Measurements from ENCODE around the gene GRB10.

GRB10 gene

DNA sequence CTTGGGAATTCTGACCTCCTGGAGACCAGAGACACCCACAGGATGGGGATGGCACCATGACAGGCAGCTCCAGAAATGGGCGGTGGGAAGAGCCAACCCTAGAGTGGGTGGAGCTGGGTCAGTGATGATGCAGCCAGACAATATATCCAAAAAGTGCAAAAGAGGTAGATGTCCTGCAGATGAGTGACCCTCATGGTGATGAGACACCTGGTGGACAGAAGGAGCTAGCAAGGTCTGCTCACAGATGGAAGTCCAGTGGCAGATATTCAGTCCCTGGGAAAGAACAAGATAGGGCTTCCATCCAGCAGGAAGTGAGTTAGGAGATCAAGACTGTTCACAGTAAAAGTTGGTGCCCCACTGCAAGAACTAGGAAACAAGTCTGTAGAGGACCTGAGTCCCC, 19.2 kb upstream of the GRB10 start:
- DNase-seq, result no peak

GRCh38 chr7:50799873-50800272, 17.2 kb upstream of the GRB10 start:
- no peak for DNase-seq

- DNase-seq, result no peak
Measured at GRCh38 chr7:50798126-50798525, 15.4 kb upstream of the GRB10 start.

DNA sequence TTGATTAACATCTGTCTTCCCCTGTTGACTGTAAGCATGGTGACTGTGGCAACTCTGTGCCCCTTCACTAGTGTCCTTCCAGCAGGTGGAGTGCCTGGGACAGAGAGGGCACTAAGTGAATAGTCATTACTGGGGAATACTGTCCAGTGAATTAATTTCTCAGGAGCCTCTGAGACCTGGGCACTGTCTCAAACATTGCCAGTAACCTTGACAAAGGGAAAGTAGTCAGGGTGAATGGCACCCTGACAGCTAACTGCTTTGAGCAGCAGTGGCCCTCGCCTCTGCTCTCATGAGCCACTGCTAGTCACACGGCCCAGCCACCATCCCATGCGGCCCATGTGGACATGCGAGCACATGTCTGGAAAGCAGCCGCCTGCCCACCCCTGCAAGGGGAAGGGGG, 13.1 kb upstream of the GRB10 start:
- DNase-seq, result no peak

DNA sequence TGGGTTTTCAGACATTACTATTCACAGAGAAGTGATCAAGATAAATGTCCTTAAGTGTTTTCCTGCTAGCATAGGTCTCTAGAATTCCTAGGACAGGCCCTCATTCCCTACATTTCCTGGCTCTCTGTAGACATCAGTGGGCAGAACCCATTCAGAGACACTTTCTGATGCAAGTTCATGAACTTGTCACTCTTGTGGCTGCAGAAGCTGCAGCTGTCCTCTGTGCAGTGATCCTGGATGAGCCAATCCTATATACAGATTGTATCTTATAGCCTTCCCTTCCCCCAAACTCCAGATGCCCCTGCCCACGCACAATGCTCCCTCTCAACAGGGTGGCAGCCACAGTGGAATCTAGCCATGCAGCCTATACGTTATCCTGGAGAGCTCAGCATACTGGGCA, 12.6 kb upstream of the GRB10 start:
- DNase-seq, result no peak

GRCh38 chr7:50793947-50794570, 11.4 kb upstream of the GRB10 start:
- DNase-seq, result no peak

GRCh38 chr7:50793120-50793946, 10.6 kb upstream of the GRB10 start:
- no peak for DNase-seq

DNA sequence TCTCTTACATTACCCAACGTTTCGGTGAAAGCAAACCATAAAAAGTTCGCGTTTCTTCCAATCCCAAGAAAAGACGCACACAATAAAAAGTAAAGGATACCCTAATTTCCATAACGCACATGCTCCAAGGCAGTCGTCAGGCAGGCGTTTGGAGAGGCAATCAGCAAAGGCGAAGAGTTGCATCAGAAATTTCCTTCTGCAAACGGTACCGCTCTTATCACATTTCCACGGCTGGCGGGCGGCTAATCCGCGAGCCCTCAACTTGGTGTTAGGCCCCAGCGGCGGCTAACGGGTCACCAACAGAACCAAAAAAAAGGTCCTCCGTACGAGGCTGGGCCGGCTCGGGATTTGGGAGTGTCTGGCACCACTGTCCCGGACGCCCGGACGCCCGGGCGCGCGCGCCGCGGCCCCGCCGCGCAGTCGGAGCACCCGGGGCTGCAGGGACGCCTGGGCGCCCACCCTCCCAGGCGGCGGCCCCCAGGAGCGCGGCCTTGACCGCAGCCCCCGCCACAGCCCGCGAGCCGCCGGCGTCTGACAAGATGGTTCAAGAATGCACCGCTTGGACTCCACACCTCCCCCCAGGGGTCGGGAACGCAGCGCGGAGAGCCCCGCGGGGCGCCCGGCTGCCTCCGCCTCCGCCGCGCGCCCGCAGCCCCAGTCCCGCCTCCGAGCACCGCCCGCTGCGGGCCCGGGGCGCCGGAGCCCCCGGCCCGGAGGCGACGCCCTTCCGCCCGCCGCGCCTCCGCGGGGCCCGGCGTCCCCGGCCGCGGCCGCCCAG, 9.8 kb upstream of the GRB10 start:
- no peak for DNase-seq

DNA sequence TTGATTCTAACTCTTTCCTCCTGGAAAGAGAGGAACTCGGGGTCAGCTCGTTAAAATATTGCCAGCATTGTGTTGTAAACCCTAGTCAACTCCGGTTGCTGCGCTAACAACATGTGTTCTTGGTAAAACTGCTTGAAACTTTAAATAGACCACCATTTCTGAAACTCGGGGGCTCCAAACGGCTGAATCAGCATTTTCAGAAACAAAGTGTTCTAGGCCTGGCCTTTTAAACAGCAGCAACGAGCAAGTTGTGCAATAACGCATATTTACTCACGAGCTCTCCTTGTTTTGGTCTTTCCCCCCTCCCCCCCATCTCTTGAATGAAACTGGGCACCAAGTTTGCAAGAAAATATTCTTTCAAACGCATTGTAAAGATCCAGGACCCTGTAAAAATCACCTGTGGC, 9.2 kb upstream of the GRB10 start:
- no peak for DNase-seq

- no peak for DNase-seq
Measured at GRCh38 chr7:50791363-50791937, 8.8 kb upstream of the GRB10 start.

- DNase-seq, result no peak
Measured at GRCh38 chr7:50790381-50790780, 7.7 kb upstream of the GRB10 start.

- DNase-seq, result no peak
Measured at GRCh38 chr7:50788382-50788781, 5.7 kb upstream of the GRB10 start.

- no peak for DNase-seq
Measured at GRCh38 chr7:50787825-50788224, 5.1 kb upstream of the GRB10 start.

DNA sequence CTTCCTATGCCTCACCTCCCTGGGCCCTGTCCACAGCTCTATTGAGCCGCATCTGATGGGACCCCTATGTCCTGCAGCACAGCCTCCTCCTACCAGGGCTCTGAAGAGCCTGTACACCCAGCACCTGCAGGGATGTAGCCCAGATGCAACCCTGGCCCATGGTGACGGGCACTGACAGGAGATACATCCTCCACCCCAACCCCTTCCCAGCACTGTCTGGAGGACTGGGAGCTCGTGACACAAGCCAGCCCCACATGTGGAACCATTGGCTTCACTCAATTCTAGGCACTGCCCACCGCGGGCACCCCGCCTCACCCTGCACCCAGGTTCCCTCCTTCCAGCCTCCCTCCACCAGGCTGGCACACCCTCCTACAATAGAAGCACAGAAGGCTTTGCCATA, 2.6 kb upstream of the GRB10 start:
- no peak for DNase-seq

GRCh38 chr7:50783801-50784507, 1.3 kb upstream of the GRB10 start:
- DNase-seq, result no peak

- DNase-seq, result no peak
Measured at GRCh38 chr7:50783303-50783702, 607 bp upstream of the GRB10 start.

GRCh38 chr7:50781381-50782293, 1.1 kb downstream of the GRB10 start:
- DNase-seq, result no peak

DNA sequence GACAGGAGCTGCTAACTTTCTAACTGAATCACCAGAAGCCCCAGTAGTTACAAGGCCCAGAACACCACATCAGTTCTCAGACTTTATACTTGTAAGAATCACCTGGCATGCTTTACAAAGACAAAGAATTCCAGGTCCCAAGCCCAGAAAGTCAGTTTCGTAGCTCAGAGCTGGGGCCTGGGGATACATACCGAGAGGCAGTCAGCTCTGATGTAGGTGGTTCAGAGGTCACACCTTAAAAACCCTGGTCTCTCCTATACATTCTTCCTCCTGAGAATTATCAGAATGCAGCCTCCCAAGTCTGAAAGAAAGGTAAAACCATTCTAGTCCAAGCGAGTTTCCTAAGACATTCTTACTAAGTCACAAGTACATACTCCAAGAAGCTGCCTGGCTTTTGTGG, 2.3 kb downstream of the GRB10 start:
- no peak for DNase-seq

DNA sequence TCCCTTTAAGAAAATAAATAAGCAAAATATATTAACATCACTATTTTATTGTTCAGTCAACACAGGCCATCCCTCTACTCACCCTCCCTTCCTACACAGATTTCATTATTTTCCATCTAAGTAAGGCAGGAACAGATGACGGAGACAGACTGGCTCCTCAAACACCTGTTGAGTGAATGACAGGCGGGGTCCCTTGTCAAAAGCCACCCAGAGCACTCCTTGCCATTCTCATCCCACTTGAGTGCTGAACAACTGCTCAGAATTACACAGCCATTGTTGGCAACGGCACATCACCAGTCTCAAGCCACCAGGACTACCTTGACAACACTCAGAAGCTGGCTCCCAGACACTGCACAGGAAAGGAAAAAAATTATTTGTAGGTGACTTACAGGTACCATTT, 3.3 kb downstream of the GRB10 start:
- DNase-seq, result no peak

DNA sequence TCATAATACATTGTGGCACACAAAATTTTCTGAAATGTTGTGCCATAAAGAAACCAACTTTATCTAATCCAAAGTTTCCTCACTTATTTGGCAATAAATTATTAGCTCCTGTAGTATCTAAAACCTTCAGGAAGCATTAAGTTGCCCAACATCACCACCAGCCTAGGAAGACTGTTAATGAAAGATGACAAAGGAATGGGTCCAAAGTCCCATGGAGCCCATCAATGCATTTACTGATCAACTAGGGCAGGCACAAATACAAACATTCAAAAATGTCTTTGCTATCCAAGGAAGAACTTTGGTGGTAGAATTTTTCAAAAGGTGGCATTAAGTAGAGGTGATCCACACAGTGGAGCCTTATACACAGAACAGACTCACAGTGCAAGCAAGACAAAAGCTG, 4.5 kb downstream of the GRB10 start:
- no peak for DNase-seq

DNA sequence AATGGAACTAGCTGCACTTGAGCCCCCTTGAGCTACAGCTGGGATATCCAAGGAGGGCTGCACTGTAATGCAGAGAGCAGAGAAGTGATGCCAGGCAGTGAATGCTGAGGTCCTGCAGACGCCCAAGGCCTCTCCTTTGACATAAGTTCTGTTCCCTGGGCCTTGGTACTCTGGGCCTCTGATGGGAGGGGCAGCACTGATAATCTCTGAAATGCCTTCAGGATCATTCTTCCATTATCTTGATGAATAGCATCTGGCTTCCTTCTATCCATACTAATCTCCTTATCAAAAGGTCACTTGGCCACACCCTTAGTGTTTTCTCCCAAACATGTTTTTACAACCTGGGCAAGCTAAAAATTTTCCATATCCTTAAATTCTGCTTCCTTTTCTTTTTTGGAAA, 6.9 kb downstream of the GRB10 start:
- no peak for DNase-seq

GRCh38 chr7:50775231-50775630, 7.5 kb downstream of the GRB10 start:
- no peak for DNase-seq

All from DMS79 (cell line).